ENCODE measurements around the gene CTXND1.

DNA sequence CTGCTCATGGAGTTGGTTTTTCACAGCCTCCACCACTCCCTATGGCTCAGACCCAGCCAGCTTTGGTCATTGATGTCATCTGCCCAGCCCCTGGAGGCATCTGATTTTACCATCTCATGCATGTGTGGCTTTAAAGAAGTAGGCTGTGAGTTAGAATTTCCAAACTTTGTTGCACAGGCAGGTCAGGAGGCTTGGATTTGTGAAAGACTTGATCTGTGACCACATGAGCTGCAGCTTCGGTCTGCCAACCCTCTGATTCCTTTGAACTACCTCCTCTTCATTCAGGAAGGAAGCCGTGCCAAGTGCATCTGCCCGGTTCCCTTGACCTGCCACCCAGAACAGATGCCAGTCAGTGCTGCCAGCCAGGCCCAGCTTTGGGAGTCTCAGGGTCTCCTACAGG lies 9.2 kb downstream of the CTXND1 start:
- TF ChIP-seq, protein P1, sequence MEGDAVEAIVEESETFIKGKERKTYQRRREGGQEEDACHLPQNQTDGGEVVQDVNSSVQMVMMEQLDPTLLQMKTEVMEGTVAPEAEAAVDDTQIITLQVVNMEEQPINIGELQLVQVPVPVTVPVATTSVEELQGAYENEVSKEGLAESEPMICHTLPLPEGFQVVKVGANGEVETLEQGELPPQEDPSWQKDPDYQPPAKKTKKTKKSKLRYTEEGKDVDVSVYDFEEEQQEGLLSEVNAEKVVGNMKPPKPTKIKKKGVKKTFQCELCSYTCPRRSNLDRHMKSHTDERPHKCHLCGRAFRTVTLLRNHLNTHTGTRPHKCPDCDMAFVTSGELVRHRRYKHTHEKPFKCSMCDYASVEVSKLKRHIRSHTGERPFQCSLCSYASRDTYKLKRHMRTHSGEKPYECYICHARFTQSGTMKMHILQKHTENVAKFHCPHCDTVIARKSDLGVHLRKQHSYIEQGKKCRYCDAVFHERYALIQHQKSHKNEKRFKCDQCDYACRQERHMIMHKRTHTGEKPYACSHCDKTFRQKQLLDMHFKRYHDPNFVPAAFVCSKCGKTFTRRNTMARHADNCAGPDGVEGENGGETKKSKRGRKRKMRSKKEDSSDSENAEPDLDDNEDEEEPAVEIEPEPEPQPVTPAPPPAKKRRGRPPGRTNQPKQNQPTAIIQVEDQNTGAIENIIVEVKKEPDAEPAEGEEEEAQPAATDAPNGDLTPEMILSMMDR (IDR thresholded peaks at IDR 0.05; ENCODE audit: low read depth, low read length), result no peak
- TF ChIP-seq EZH2phosphoT487 (IDR thresholded peaks at IDR 0.05; ENCODE audit: low read depth), result no peak
